ENCODE measurements around the gene CCL25.

DNA sequence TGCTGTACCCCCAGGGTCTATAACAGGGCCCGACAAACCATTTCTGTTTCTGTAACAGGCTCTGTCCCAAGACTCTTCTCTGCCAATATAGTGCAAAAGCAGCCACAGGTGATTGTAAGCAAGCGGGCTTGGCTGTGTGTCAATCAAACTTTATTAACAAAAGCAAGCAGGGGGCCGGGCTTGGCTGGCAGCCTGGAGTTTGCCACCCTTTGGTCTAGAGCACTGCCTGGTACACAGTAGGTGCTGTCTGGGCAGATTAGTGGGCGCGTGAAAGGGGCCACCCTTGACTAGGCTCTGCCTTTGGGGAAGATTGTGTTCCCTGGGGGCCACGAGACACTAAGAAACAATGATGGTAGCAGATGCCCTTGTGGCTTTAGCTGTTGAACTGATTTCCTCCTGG is 27.4 kb downstream of the CCL25 start:
- TF ChIP-seq, protein P1, sequence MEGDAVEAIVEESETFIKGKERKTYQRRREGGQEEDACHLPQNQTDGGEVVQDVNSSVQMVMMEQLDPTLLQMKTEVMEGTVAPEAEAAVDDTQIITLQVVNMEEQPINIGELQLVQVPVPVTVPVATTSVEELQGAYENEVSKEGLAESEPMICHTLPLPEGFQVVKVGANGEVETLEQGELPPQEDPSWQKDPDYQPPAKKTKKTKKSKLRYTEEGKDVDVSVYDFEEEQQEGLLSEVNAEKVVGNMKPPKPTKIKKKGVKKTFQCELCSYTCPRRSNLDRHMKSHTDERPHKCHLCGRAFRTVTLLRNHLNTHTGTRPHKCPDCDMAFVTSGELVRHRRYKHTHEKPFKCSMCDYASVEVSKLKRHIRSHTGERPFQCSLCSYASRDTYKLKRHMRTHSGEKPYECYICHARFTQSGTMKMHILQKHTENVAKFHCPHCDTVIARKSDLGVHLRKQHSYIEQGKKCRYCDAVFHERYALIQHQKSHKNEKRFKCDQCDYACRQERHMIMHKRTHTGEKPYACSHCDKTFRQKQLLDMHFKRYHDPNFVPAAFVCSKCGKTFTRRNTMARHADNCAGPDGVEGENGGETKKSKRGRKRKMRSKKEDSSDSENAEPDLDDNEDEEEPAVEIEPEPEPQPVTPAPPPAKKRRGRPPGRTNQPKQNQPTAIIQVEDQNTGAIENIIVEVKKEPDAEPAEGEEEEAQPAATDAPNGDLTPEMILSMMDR (IDR thresholded peaks at IDR 0.05 in 2 of 3, conservative IDR thresholded peaks at IDR 0.05 in 1 of 3; ENCODE audit: insufficient read depth in 2 of 3, low read depth in 1 of 3, low read length in 3 of 3) = no peak
- TF ChIP-seq PTRF (tag; IDR thresholded peaks at IDR 0.05) = no peak
- TF ChIP-seq ZKSCAN1 (IDR thresholded peaks at IDR 0.05; ENCODE audit: low read depth, low read length) = no peak
- no peak for TF ChIP-seq CBX3 (IDR thresholded peaks at IDR 0.05; ENCODE audit: borderline replicate concordance in 1 of 2, low read length in 2 of 2)
- TF ChIP-seq HMG20B (CRISPR knock-in tag; IDR thresholded peaks at IDR 0.05) = no peak
